Smooth muscle cell (in vitro differentiated cells): ENCODE data around the gene ZNF716. TPM values are rescaled to one million over a fixed set of nuclear protein-coding genes. Genes with fewer than 3 reads are reported as not detected.

ENCODE experiments used
- DNase-seq: peaks from one replicate; lab custom pipeline; 2025; ENCODE audit not compliant: unreplicated experiment; lab: John Stamatoyannopoulos, UW
- H2AFZ ChIP-seq: fragments of 200-600 bp; sonication (generic); 2 replicates; pipeline ENCODE4 v1.6.0; 2016; ENCODE audit warnings: antibody characterized with exemption, low read depth, mild to moderate bottlenecking
- H3F3A ChIP-seq: fragments of 200-600 bp; sonication (generic); 2 replicates; pipeline ENCODE4 v1.6.0; 2017; ENCODE audit warnings: antibody characterized with exemption, low read depth
- H3K27ac ChIP-seq: fragments of 200-600 bp; sonication (generic); 2 replicates; pipeline ENCODE4 v1.5.1; 2016; ENCODE audit warnings: low read depth, mild to moderate bottlenecking
- H3K27me3 ChIP-seq: fragments of 200-600 bp; sonication (generic); 2 replicates; pipeline ENCODE4 v1.6.1; 2016; ENCODE audit warnings: low read depth, mild to moderate bottlenecking
- H3K36me3 ChIP-seq: fragments of 200-600 bp; sonication (generic); 2 replicates; pipeline ENCODE4 v1.5.1; 2016; ENCODE audit warnings: low read depth
- H3K4me1 ChIP-seq: fragments of 200-600 bp; sonication (generic); 2 replicates; pipeline ENCODE4 v1.5.1; 2016; ENCODE audit warnings: low read depth
- H3K4me2 ChIP-seq: fragments of 200-600 bp; sonication (generic); 2 replicates; pipeline ENCODE4 v1.6.0; 2016; ENCODE audit warnings: mild to moderate bottlenecking
- H3K4me3 ChIP-seq: fragments of 200-600 bp; sonication (generic); 2 replicates; pipeline ENCODE4 v1.5.1; 2016; ENCODE audit warnings: mild to moderate bottlenecking
- H3K79me2 ChIP-seq: fragments of 200-600 bp; sonication (generic); 2 replicates; pipeline ENCODE4 v1.6.0; 2016; ENCODE audit warnings: low read depth, mild to moderate bottlenecking
- H3K9ac ChIP-seq: fragments of 200-600 bp; sonication (generic); 2 replicates; pipeline ENCODE4 v1.6.0; 2016; ENCODE audit warnings: low read depth
- H3K9me3 ChIP-seq: fragments of 200-600 bp; sonication (generic); replicated peaks from 2 replicates; pipeline ENCODE4 v1.5.1; 2016; ENCODE audit warnings: low read depth
- H4K20me1 ChIP-seq: fragments of 200-600 bp; sonication (generic); 2 replicates; pipeline ENCODE4 v1.6.0; 2016; ENCODE audit warnings: low read depth
- CTCF ChIP-seq: fragments of 200-600 bp; sonication (generic); IDR thresholded peaks from 2 replicates; pipeline ENCODE4 v1.5.1; 2017; ENCODE audit warnings: borderline replicate concordance, mild to moderate bottlenecking, antibody characterized with exemption; ENCODE audit not compliant: insufficient read depth, poor library complexity, severe bottlenecking
- WGBS: methylation state at CpG from one replicate; pipeline ENCODE4 v1.1.7; 2016; ENCODE audit warnings: low lambda C conversion rate; 5-methylcytosine and 5-hydroxymethylcytosine counted together
- polyA plus RNA-seq: library from polyadenylated mRNA; unstranded; fragments of >200 nt; fragmentation: Nextera tagmentation; extraction: Ambion mirVana; gene quantifications from 2 replicates; pipeline ENCODE4 v1.2.1, GENCODE V29; 2016
- total RNA-seq: library from RNA; depleted of rRNA; stranded (reverse); fragments of >200 nt; gene quantifications from 2 replicates; pipeline ENCODE4 v1.2.3, GENCODE V29; 2014

Gene ZNF716
- total and polyA plus RNA-seq, 2 experiments from 2014 or later: not detected

GRCh38 chr7:57404343-57404966 lies 45.5 kb upstream of the ZNF716 start:
- 95% methylated on average over 38 of the region's 38 CpGs for WGBS
- Histone ChIP-seq H3K27me3 (no peaks in the 10 kb centered on the region), H3K4me2 (no peak overlapping the region), H2AFZ (no peak overlapping the region), H3K79me2 (no peaks in the 10 kb centered on the region), H3K9ac (no peak overlapping the region), H3F3A (no peaks in the 10 kb centered on the region), H3K9me3 (peaks cover 5% of the 10 kb centered on the region), H3K36me3 (no peaks in the 10 kb centered on the region), H3K27ac (no peak overlapping the region), H4K20me1 (no peaks in the 10 kb centered on the region), H3K4me1 (no peaks in the 10 kb centered on the region), H3K4me3 (no peak overlapping the region)
- no peak for DNase-seq
- TF ChIP-seq CTCF: no peak

DNA sequence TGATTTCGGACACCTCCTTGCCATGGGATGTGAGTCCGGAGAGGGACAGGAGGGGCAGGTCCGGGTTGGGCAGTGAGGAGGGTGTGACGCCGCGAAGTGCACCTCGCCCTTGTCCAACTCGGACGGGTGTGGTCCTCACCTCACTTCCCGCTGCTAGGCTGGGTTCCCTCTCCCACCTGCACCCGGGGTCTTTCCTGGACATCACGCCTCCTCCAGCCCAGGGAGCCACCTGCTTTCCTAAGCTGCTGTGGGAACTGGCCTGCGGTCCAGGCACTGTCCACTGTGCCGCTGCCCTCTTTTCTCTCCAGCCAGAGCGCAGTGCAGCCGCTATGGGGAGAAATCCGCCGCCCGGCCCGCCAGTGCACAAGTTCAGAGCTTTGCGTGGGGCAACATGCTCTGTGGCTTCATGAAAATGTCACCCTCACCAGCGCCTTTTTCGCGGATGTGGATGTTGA lies 45.0 kb upstream of the ZNF716 start:
- Histone ChIP-seq H3K79me2 (no peaks in the 10 kb centered on the region), H3F3A (no peaks in the 10 kb centered on the region)
- no peak for DNase-seq

DNA sequence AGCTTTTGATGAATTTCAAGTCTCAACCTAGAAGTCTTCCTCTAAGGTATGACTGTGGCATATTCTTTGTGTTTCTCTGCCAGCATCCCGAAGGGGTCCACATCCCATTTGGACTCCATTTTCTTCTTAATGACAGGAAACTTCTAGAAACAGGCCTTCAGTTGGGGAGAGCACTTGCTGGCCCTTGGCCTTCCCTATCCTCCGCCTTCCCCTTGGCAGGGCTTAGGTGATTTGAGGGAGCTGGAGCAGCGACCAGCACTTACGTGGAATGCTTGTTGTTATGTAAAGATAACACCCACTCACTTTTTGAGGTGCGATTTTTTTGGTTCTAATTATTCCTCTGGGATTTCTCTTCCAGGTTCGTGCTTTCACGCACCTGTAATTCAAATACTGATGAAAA lies 42.9 kb upstream of the ZNF716 start:
- H3K36me3 ChIP-seq: no peaks in the 10 kb centered on the region
- no peaks in the 10 kb centered on the region for H3K79me2 ChIP-seq
- H3K9ac ChIP-seq: no peak overlapping the region
- no peak overlapping the region for H3K4me3 ChIP-seq
- no peak overlapping the region for H3K27ac ChIP-seq
- H3K4me1 ChIP-seq: no peaks in the 10 kb centered on the region
- H3K9me3 ChIP-seq: peaks cover 5% of the 10 kb centered on the region
- no peak for TF ChIP-seq CTCF
- no peaks in the 10 kb centered on the region for H3F3A ChIP-seq
- H2AFZ ChIP-seq: no peak overlapping the region
- no peaks in the 10 kb centered on the region for H4K20me1 ChIP-seq
- 58% methylated on average over 7 of the region's 7 CpGs for WGBS
- DNase-seq: no peak
- H3K4me2 ChIP-seq: no peak overlapping the region
- no peaks in the 10 kb centered on the region for H3K27me3 ChIP-seq

More for the DNA sequence above, 45.0 kb upstream of the ZNF716 start:
- peaks cover 5% of the 10 kb centered on the region for H3K9me3 ChIP-seq
- no peak overlapping the region for H3K4me2 ChIP-seq
- no peak overlapping the region for H3K27ac ChIP-seq
- H3K36me3 ChIP-seq: no peaks in the 10 kb centered on the region
- H3K9ac ChIP-seq: no peak overlapping the region
- H3K4me1 ChIP-seq: no peaks in the 10 kb centered on the region
- H4K20me1 ChIP-seq: no peaks in the 10 kb centered on the region
- no peak for TF ChIP-seq CTCF
- H3K27me3 ChIP-seq: no peaks in the 10 kb centered on the region
- WGBS: 91% methylated on average over 24 of the region's 24 CpGs
- H3K4me3 ChIP-seq: no peak overlapping the region
- no peak overlapping the region for H2AFZ ChIP-seq

DNA sequence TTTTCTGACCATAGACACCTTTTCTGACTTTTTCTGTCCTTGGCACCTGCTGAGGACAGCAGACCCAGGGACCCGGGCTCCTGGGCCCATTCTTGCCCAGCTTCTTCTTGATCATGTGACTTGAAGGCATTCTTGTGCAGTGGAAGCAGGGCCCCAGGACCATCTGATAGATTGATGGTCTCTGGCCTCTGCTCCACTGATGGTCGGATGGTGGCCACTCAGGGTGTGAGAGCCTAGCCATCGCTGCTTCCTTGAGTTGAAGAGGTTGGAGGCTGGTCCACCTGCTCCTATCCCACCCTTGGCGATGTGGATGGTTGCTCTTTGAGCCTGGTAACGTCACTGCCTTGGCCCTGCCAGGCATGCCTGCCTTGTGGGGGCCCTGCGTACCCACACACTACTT lies 37.8 kb upstream of the ZNF716 start:
- H3K4me3 ChIP-seq: no peak overlapping the region
- no peak for TF ChIP-seq CTCF
- no peak overlapping the region for H3K4me2 ChIP-seq
- no peak overlapping the region for H2AFZ ChIP-seq
- H3K79me2 ChIP-seq: no peaks in the 10 kb centered on the region
- H3K36me3 ChIP-seq: no peaks in the 10 kb centered on the region
- H3F3A ChIP-seq: no peaks in the 10 kb centered on the region
- no peak overlapping the region for H3K27ac ChIP-seq
- 43% methylated on average over 6 of the region's 6 CpGs for WGBS
- no peak overlapping the region for H3K9ac ChIP-seq
- H3K4me1 ChIP-seq: no peaks in the 10 kb centered on the region
- H3K27me3 ChIP-seq: no peaks in the 10 kb centered on the region
- H4K20me1 ChIP-seq: no peaks in the 10 kb centered on the region
- DNase-seq: no peak
- H3K9me3 ChIP-seq: no peaks in the 10 kb centered on the region
